ENCODE measurements around the gene GRAMD1A. TPM values are rescaled to one million over a fixed set of nuclear protein-coding genes. Genes with fewer than 3 reads are reported as not detected.

Gene GRAMD1A
- total and polyA plus RNA-seq, 9 of the 15 experiments (the other 6 are each of a cell fraction or from before 2014, with no cell fraction given), result 1.4 to 63.8 (median 38.5) TPM

DNA sequence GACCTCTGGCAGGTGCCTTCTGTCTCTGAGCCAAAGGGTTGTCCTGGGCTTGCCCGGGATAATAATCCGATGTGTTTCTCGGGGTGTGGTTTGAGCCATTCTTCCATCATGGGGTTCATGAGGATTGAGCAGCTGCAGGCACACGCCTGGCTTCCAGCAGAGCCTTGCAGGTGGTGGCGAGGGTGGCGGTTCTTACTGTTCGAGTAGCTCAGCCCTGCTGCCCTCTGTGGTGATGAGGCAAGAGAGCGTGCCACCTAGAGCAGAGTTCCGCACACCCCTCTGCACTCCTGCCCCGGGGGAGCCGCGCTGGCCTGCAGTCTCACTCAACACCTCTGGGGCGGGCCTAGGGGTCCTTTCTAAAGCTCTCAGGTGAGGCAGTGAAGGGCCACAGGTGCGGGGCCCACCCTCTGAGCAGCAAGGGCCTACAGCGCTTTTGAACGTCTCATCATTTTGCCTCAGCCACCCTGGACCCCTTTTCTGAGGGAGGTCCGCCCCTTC lies 33.9 kb downstream of the GRAMD1A start (continued):
- TF ChIP-seq, protein P1, sequence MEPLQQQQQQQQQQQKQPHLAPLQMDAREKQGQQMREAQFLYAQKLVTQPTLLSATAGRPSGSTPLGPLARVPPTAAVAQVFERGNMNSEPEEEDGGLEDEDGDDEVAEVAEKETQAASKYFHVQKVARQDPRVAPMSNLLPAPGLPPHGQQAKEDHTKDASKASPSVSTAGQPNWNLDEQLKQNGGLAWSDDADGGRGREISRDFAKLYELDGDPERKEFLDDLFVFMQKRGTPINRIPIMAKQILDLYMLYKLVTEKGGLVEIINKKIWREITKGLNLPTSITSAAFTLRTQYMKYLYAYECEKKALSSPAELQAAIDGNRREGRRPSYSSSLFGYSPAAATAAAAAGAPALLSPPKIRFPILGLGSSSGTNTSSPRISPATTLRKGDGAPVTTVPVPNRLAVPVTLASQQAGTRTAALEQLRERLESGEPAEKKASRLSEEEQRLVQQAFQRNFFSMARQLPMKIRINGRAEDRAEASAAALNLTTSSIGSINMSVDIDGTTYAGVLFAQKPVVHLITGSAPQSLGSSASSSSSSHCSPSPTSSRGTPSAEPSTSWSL (CRISPR knock-in tag; IDR thresholded peaks at IDR 0.05; ENCODE audit: borderline replicate concordance), result no peak
- TF ChIP-seq ZNF239 (CRISPR knock-in tag; IDR thresholded peaks at IDR 0.05) (no peak), RBM22 (IDR thresholded peaks at IDR 0.05; ENCODE audit: low read depth, low read length, poor library complexity, severe bottlenecking) (no peak)
- TF ChIP-seq, protein P2, sequence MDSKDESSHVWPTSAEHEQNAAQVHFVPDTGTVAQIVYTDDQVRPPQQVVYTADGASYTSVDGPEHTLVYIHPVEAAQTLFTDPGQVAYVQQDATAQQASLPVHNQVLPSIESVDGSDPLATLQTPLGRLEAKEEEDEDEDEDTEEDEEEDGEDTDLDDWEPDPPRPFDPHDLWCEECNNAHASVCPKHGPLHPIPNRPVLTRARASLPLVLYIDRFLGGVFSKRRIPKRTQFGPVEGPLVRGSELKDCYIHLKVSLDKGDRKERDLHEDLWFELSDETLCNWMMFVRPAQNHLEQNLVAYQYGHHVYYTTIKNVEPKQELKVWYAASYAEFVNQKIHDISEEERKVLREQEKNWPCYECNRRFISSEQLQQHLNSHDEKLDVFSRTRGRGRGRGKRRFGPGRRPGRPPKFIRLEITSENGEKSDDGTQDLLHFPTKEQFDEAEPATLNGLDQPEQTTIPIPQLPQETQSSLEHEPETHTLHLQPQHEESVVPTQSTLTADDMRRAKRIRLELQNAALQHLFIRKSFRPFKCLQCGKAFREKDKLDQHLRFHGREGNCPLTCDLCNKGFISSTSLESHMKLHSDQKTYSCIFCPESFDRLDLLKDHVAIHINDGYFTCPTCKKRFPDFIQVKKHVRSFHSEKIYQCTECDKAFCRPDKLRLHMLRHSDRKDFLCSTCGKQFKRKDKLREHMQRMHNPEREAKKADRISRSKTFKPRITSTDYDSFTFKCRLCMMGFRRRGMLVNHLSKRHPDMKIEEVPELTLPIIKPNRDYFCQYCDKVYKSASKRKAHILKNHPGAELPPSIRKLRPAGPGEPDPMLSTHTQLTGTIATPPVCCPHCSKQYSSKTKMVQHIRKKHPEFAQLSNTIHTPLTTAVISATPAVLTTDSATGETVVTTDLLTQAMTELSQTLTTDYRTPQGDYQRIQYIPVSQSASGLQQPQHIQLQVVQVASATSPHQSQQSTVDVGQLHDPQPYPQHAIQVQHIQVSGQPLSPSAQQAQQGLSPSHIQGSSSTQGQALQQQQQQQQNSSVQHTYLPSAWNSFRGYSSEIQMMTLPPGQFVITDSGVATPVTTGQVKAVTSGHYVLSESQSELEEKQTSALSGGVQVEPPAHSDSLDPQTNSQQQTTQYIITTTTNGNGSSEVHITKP (IDR thresholded peaks at IDR 0.05; ENCODE audit: partially characterized antibody), result no peak
